Forelimb muscle (tissue), 1 donor: ENCODE results near the gene PRKCE. TPM values are rescaled to one million over a fixed set of nuclear protein-coding genes. Genes with fewer than 3 reads are reported as not detected.

Source experiments
- DNase-seq: peaks from one replicate; pipeline ENCODE4 v3.0.0-alpha.2; 2013; ENCODE audit warnings: low read depth
- polyA plus RNA-seq: library from polyadenylated mRNA; unstranded; fragments of 120-200 nt; gene quantifications from one replicate; pipeline ENCODE4 v1.2.1, GENCODE V29; 2013; ENCODE audit not compliant: insufficient read length

PRKCE gene
- polyA plus RNA-seq, 1 donor: 5.1 TPM

GRCh38 chr2:46114996-46115395 lies 463.5 kb downstream of the PRKCE start:
- no peak for DNase-seq

DNA sequence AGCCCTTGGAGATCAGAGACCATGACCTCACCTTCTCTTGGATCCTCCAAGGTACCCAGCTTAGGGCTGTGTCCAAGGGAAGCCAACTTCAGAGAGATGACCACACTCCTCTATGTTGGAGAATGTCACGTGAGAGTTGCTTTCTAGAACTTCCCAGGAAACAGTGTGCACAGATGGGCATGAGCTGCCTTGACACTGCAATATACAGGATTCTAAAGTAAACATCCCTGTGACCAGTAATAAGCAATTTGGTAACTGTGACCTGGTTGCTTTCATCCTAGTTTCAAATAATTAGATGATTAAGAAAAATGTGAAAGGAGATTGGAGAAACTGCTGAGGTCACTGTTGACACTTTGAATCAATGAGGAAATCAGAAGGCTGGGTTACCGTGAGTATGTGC lies 464.7 kb downstream of the PRKCE start:
- no peak for DNase-seq

GRCh38 chr2:46116553-46116991 lies 465.1 kb downstream of the PRKCE start:
- DNase-seq: no peak

GRCh38 chr2:46117379-46117778 lies 465.9 kb downstream of the PRKCE start:
- DNase-seq: no peak

DNA sequence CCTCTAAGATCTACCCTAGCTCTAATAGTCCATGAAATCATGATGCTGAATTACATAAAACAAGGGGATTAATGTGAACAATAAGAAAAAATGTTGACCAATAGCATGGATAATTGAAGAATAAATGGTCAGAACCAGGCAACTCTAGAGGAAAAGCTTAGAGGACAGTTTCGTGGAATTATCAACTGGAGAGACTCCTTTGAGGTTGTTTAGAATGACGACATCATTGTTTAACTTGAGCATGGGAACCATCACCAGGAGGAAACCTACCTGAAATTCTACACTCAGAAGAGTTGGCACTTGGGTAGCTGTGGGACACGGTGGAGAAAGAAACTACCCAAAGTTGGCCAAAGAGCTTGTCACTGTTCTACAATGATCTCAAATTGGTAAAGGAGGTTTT lies 466.5 kb downstream of the PRKCE start:
- DNase-seq: no peak

DNA sequence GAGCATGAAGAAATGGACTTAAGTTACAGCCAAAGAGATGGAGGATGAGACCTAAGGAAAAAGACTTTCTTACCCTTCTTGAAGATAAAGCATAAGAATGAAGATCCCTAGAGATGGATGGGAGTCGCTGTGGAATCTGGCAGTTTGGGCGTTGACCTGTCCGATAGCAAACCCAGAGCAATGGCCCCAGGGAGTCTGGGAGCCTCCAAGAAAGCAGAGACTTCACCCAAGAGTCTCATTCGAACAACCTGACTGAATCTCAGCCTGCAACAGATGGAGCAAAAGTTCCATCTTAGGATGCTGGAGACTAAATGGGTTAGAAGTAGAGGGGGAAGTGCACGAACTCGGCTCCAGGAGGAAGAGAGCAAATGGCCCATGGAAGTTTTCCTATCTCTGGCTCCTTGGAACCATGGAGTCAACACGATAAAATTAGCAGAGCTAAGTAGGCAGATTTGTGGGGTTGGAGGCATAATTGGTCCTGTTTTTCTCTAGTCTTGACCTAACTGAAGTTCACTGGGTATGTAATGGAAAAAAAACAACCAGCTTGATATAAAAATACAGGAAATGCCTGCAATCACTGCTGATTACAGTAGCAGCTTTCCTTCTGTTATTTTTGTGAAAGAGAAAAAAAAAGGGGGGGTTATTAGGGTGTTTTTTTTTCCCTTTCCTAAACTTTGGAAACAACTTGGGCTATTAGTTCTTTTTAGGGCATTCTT lies 467.3 kb downstream of the PRKCE start:
- no peak for DNase-seq

GRCh38 chr2:46119453-46119852 lies 468.0 kb downstream of the PRKCE start:
- no peak for DNase-seq

DNA sequence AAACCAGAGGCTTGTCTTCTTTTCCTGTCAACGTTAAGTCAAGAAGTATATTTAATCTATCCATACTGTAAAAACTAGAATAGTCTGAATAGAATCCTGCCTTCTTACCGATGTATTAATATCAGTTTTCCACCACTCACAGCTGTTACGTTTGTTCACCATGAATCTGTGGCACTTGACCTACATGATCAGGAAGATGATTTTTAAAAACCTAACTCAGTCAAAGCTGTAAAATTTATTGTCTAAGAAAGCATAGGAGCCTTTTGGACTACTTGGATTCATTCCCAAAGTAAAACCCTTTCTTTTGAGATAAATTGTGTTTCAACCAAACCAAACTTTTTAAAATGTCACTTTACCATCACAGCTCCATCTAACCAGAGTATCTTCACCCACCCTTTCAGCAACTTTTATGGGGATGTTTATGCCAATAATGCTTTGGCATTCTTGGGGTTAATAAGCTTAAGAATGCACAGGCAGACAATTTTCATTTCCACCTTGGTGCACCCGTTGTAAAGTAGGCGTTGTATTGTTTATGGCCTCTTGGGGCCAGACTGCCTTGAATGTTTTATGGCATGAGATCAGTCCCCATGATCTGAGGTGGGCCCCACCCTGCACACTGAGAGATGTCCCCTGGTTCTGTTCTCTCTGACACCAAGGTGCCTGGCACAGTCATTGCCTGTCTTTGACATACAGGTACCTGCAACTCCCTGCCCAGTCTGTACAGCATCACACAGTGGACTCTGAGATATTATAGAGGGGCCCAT lies 469.5 kb downstream of the PRKCE start:
- DNase-seq: no peak

- DNase-seq: no peak
Observed at GRCh38 chr2:46122318-46122976, 471.0 kb downstream of the PRKCE start.

DNA sequence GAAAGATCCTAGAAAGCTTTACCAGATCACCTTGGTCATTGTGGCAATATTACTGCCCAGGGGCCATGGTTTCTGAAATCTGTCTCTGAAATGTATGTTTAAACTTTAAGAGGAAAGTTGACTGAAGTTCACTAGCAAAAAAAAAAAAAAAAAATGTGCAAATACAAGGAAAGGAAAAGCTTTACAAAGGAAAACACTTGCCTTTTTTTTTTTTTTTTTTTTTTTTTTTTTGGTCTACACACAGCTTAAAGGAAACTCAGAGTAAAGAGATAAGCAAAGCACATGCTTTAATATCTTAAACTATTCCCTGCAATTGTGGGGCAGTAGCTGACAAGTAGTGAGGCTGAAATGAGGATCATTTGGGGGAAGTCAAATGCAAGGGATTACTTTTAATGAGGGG lies 471.5 kb downstream of the PRKCE start:
- DNase-seq: no peak

GRCh38 chr2:46125798-46126197 lies 474.3 kb downstream of the PRKCE start:
- DNase-seq: no peak

DNA sequence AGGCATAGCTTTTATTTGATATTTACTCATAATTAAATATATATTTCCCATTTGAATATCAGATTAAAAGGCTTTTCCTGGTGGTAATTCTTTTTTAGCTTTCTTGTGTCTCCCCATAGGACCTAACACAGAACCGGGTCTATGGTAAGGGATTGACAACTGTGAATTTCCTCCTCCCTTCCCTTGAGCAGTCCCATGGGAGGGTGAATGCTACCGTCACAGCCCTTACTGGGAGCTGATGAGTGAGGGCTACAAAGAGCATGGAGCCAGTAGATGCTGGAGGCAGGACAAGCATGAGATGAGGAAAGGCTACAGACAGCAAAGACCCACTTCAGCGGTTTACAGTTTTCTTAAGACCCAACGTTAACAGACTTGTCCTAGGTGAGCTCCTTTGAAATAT lies 475.1 kb downstream of the PRKCE start:
- DNase-seq: no peak

- DNase-seq: no peak
Observed at GRCh38 chr2:46127176-46127575, 475.7 kb downstream of the PRKCE start.

GRCh38 chr2:46130511-46130910 lies 479.0 kb downstream of the PRKCE start:
- DNase-seq: no peak

DNA sequence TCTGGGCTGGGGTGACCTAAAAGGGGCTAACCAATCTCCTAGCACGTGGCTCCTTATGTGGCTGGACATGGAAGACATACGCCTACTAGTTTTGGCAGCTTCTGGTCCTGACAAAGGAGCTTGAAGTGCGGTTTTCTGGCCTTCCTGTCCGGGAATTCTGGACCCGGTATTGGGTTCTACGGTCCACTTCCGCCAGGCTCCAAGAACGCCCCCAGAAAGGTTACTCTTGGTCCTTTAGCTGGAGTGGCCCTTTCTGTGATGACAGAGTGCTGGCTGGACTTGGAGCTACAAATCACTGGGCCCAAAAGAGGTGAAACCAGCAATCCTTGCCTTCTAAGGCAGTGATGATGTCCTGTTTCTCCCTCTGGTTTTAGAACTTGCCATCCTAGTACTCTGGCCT lies 481.5 kb downstream of the PRKCE start:
- DNase-seq: no peak

DNA sequence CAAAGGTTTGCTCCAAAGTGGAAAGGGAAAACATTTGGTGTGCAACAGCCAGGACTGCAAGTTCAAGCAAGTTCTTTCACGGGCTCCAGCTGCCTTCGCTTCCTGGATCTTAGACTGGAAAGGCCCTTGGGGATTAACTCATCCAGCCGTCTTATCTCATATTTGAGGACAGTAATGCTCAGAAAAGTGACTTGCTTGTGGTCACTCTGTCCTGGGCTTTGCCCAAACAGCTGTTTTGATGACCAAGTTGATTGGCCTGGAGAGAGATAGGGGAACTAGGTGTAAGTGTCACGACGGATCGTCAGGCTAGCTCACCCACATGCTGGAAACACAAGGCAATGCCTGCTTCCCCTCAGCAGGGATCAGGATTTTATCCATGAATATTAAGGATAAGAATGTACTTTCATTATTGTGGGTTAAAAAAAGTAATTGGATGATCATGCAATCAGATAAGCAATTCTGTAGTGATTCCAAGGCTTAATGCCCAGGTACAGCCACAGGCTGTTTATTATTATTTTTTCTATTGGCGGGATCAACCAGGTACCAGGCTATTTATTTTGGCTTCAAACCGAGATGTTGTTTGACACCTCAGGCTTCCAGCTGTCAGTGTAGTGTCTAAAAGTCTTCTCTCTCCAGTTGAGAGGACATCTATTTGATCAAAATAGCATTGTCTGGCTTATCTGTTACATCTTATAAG lies 483.2 kb downstream of the PRKCE start:
- no peak for DNase-seq

DNA sequence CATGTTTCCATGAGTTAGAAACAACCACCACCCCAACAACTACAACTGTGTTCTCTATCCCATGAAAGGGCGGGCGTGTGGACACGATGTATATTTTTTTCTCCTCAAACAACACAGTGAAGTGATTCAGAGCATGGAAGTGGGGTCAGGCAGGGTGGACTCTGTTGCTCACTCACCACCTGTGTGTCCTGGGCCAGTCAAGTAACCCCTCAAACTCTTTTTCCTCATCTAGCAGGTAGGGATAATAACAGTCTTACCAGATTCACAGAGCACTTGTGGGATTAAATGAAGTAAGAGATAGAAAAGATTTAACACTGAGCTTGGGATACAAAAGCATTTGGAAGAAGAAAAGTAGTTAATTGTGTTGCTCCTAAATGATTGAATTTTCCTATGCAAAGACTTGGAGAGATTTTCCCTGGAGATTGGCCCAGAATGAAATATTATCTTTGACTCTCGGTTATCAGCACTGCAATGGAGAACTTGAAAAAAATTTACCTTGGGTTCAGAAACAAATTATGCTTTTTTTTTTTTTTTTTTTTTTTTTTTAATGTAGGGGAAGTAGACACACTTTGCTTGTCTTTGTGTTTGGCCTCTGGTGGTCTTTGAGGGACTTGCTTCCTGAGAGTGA lies 483.9 kb downstream of the PRKCE start:
- DNase-seq: no peak

DNA sequence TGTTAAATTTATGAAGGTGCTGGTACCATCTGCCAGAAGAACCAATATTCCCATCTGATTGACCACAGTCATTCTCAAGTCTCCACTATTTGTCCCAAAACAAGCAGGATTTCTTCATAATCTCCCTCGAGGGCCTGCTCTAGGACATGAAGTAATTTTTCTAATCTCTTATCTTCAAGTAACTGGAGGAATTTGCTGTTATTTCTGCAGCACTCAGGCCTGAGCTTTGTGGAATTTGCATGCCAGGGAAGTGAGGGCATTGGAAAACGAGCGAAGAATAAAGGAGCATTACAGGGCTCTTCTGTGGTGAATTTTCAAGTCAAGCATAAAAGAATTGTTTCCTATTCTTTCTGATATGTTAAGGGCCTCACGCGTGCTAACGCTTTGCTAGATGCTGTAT lies 484.5 kb downstream of the PRKCE start:
- no peak for DNase-seq

DNA sequence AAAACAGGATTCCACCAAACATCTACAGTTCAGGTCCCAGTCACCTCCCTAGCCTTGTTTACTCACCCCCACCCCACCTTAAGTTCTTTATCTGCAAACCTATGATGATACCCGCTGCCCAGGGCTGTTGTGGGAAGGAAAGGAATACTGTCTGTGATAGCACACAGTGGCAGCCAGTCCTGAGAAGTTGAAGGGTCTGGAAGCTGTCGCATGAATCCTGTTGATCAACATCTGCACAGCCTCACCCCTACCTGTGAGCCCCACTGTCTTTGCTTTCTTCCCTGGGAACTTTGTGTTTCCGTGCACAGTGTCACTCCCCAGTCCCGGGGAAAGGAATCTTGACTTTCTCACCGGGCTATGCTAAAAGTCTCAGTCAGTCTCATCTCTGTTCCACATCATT lies 485.0 kb downstream of the PRKCE start:
- no peak for DNase-seq

- DNase-seq: no peak
Observed at GRCh38 chr2:46136953-46137352, 485.5 kb downstream of the PRKCE start.

- no peak for DNase-seq
Observed at GRCh38 chr2:46142546-46143428, 491.3 kb downstream of the PRKCE start.
